ENCODE data around the gene RNLS. TPM values are rescaled to one million over a fixed set of nuclear protein-coding genes. Genes with fewer than 3 reads are reported as not detected.

RNLS gene
- total RNA-seq, 4 donors from 2014 or later = 8.7 to 19.7 (median 12.9) TPM

DNA sequence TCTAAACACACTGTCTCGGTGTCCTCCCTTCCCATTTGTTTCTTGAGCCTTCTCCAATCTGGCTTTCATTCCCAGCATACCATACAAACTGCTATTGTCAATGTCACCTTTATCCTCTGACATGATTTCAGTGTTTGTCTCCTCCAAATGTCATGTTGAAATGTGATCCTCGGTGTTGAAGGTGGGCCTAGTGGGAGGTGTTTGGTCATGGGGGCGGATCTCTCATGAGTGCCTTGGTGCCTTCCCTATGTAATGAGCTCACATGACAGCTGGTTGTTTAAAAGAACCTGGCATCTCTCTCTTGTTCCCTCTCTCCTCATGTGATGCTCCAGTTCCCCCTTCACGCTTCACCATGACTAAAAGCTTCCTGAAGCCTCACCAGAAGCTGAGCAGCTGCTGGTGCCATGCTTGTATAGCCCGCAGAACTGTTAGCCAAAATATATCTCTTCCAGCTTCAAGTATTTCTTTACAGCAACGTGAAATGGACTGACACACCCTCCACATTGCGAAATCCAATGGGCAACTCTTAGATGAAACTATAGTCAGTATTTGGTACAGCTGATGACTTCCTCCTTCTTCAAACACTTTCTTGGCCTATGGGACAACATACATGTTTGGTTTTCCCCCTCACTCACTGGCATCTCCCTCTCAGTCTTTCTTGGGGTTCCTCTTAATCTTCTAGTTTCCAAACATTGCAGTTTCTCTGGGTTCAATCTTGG lies 27.8 kb downstream of the RNLS start:
- Histone ChIP-seq H3K4me3 (no peak overlapping the region), H3K36me3 (no peaks in the 10 kb centered on the region), H3K27me3 (no peaks in the 10 kb centered on the region), H3K4me1 (peaks cover 0 to 9% of the 10 kb centered on the region in 2 donors), H3K27ac (no peak overlapping the region), H3K9me3 (no peaks in the 10 kb centered on the region)
- no peak for DNase-seq
- TF ChIP-seq, protein P1, sequence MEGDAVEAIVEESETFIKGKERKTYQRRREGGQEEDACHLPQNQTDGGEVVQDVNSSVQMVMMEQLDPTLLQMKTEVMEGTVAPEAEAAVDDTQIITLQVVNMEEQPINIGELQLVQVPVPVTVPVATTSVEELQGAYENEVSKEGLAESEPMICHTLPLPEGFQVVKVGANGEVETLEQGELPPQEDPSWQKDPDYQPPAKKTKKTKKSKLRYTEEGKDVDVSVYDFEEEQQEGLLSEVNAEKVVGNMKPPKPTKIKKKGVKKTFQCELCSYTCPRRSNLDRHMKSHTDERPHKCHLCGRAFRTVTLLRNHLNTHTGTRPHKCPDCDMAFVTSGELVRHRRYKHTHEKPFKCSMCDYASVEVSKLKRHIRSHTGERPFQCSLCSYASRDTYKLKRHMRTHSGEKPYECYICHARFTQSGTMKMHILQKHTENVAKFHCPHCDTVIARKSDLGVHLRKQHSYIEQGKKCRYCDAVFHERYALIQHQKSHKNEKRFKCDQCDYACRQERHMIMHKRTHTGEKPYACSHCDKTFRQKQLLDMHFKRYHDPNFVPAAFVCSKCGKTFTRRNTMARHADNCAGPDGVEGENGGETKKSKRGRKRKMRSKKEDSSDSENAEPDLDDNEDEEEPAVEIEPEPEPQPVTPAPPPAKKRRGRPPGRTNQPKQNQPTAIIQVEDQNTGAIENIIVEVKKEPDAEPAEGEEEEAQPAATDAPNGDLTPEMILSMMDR (IDR thresholded peaks at IDR 0.05) = no peak
- TF ChIP-seq POLR2A (IDR thresholded peaks at IDR 0.05) = no peak
- intact Hi-C loops (cut with DNase I; ENCODE audit: low total_unique reads) = loop anchor here (10.0 kb wide), 1 partner anchor 701 kb away; no protein-coding TSS in a partner anchor

DNA sequence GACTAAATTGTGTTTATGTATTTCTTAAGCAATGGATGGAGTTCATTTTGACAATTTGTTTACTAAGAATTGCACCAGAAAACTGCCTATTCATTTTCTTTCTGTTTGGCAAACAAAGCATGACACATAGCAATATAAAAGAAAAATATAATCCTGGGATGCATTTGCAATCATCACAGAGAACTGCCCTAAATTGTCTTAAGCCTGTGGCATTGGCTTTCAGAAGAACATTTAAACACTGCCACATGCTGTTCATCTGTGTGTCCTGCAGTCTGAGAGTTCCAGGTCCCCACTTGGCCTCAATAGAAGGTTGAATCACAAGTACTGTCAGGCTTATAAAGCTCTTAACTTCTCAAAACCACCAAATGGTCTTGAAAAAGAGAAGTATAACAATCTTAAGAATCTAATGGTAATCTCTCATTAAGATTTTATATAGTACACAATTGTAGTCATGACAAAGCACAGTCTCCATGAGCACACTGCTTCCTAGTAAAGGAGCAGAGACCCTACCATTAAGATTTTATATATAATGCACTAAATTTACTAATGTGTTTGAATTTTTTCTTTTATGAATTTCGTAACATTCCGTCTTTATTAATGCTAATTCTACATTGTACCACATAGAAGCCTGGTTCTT lies 29.9 kb downstream of the RNLS start:
- peaks cover 0 to 16% of the 10 kb centered on the region in 2 donors for H3K4me1 ChIP-seq
- intact Hi-C loops (cut with DNase I; ENCODE audit: low total_unique reads) = loop anchor here (10.0 kb wide), 1 partner anchor 698 kb away; no protein-coding TSS in a partner anchor
- peak overlapping the region; percentile 16 to 49 for H3K27ac ChIP-seq
- TF ChIP-seq, protein P1 (IDR thresholded peaks at IDR 0.05) = peak; percentile 78 to 93 (median 83)
- no peak for TF ChIP-seq POLR2A (IDR thresholded peaks at IDR 0.05)
- peak; percentile 67 to 71 for DNase-seq
- H3K4me3 ChIP-seq = no peak overlapping the region
- H3K9me3 ChIP-seq = no peaks in the 10 kb centered on the region
- H3K36me3 ChIP-seq = no peaks in the 10 kb centered on the region
- H3K27me3 ChIP-seq = no peaks in the 10 kb centered on the region

DNA sequence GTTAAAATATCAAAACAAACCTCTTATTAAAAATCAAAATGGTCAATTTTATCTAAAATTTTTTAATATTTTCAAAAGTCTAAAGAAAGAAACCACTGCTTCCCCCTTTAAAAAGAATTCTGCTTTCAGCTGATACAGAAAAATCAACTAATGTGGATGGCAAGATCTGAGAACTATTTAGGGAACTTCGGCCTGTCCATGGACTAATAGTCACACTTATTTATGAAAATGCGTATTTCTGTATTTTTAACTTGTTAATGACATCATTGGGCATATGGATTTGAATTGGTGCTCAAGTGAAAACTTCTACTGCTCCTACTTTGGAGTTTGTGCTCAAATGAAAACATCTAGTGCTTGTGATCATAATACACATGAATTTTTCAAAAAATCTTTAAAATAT lies 31.9 kb downstream of the RNLS start:
- H3K36me3 ChIP-seq = no peaks in the 10 kb centered on the region
- no peak overlapping the region for H3K4me3 ChIP-seq
- TF ChIP-seq, protein P1 (IDR thresholded peaks at IDR 0.05) = no peak
- TF ChIP-seq POLR2A (IDR thresholded peaks at IDR 0.05) = no peak
- H3K27me3 ChIP-seq = no peaks in the 10 kb centered on the region
- H3K27ac ChIP-seq = peak overlapping the region in 1 of 2 donors; percentile 5
- H3K4me1 ChIP-seq = peaks cover 0 to 11% of the 10 kb centered on the region in 2 donors
- no peak for DNase-seq
- intact Hi-C loops (cut with DNase I; ENCODE audit: low total_unique reads) = loop anchor here (10.0 kb wide), 1 partner anchor 696 kb away; no protein-coding TSS in a partner anchor
- no peaks in the 10 kb centered on the region for H3K9me3 ChIP-seq

DNA sequence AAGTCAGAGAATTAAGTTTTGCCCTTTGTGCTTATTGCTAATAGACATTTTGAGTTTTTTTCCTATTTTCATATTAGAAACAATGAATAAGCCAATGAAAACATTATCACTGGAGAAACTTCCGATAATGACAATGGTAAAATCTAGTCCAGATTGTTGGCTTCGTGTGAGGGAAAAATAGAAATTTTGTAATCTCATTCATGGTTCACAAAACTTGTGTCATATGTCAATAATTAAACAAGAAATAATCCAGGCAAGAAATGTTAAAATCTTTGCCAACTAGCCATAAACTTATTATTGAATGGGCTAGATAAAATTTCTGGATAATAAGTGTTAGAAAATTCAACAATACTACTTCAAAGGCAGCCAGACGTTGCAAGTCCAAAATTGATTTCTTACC lies 36.6 kb downstream of the RNLS start:
- H3K36me3 ChIP-seq = no peaks in the 10 kb centered on the region
- intact Hi-C loops (cut with DNase I; ENCODE audit: low total_unique reads) = no loop called here
- DNase-seq = no peak
- H3K27me3 ChIP-seq = no peaks in the 10 kb centered on the region
- H3K27ac ChIP-seq = peak overlapping the region in 1 of 2 donors; percentile 22
- H3K4me1 ChIP-seq = peaks cover 0 to 11% of the 10 kb centered on the region in 2 donors
- H3K4me3 ChIP-seq = no peak overlapping the region
- TF ChIP-seq POLR2A (IDR thresholded peaks at IDR 0.05) = no peak
- TF ChIP-seq, protein P1 (IDR thresholded peaks at IDR 0.05) = no peak
- H3K9me3 ChIP-seq = no peaks in the 10 kb centered on the region

DNA sequence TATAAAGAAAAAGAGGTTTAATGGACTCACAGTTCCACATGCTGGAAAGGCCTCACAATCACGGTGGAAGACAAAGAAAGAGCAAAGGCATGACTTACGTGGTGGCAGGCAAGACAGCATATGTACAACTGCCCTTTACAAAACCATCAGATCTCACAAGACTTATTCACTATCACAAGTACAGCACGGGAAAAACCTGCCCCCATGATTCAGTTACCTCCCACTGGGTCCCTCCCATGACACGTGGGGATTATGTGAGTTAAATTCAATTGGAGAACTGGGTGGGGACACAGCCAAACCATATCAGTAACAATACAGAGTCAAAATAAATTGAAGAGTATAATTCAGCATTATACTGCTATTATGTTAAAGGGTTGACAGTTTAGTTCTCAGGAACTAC lies 37.8 kb downstream of the RNLS start:
- peak overlapping the region; percentile 48 to 89 for H3K27ac ChIP-seq
- intact Hi-C loops (cut with DNase I; ENCODE audit: low total_unique reads) = no loop called here
- H3K9me3 ChIP-seq = no peaks in the 10 kb centered on the region
- no peaks in the 10 kb centered on the region for H3K27me3 ChIP-seq
- H3K4me1 ChIP-seq = peaks cover 0 to 11% of the 10 kb centered on the region in 2 donors
- DNase-seq = no peak
- H3K36me3 ChIP-seq = no peaks in the 10 kb centered on the region
- TF ChIP-seq, protein P1 (IDR thresholded peaks at IDR 0.05) = no peak
- TF ChIP-seq POLR2A (IDR thresholded peaks at IDR 0.05) = no peak
- H3K4me3 ChIP-seq = no peak overlapping the region
